DOHH2 (cell line): ENCODE results near the gene TMLHE.
"Not testable (repeated sequence)": the region's sequence is repeated elsewhere in the genome, so short reads cannot be mapped to it uniquely, and the experiment has no call there.

Experiments
- H3F3A ChIP-seq: fragments of 200-600 bp; sonication (generic), shearing (Covaris generic); 2 replicates; pipeline ENCODE4 v1.6.0; 2016; ENCODE audit warnings: antibody characterized with exemption, mild to moderate bottlenecking; ENCODE audit not compliant: control insufficient read depth, insufficient read depth
- H3K27ac ChIP-seq: fragments of 200-600 bp; sonication (generic); 2 replicates; pipeline ENCODE4 v1.5.1; 2014; ENCODE audit warnings: low read depth, mild to moderate bottlenecking, low read length, moderate library complexity
- H3K27me3 ChIP-seq: fragments of 200-600 bp; sonication (generic); 2 replicates; pipeline ENCODE4 v1.6.1; 2014; ENCODE audit warnings: mild to moderate bottlenecking, low read length, mixed read lengths; ENCODE audit not compliant: control insufficient read depth
- H3K36me3 ChIP-seq: fragments of 200-600 bp; sonication (generic); 2 replicates; pipeline ENCODE4 v1.6.1; 2014; ENCODE audit warnings: mild to moderate bottlenecking, low read length, moderate library complexity, mixed read lengths; ENCODE audit not compliant: control insufficient read depth
- H3K4me1 ChIP-seq: fragments of 200-600 bp; sonication (generic); 2 replicates; pipeline ENCODE4 v1.6.1; 2014; ENCODE audit warnings: mild to moderate bottlenecking, low read length, mixed read lengths; ENCODE audit not compliant: control insufficient read depth
- H3K4me2 ChIP-seq: fragments of 200-600 bp; sonication (generic); 2 replicates; pipeline ENCODE4 v1.6.0; 2014; ENCODE audit warnings: mild to moderate bottlenecking, low read length, moderate library complexity
- H3K4me3 ChIP-seq: fragments of 200-600 bp; sonication (generic); 2 replicates; pipeline ENCODE4 v1.5.1; 2014; ENCODE audit warnings: mild to moderate bottlenecking, low read length, mixed read lengths
- H3K79me2 ChIP-seq: fragments of 200-600 bp; sonication (generic); 2 replicates; pipeline ENCODE4 v1.6.1; 2014; ENCODE audit warnings: mild to moderate bottlenecking, low read length, mixed read lengths; ENCODE audit not compliant: control insufficient read depth
- H3K9me2 ChIP-seq: fragments of 200-600 bp; sonication (generic); replicated peaks from 2 replicates; pipeline ENCODE4 v1.6.1; 2014; ENCODE audit warnings: mild to moderate bottlenecking, low read length, mixed read lengths; ENCODE audit not compliant: control insufficient read depth
- H3K9me3 ChIP-seq: fragments of 200-600 bp; sonication (generic); 2 replicates; pipeline ENCODE4 v1.6.1; 2014; ENCODE audit warnings: antibody characterized with exemption, low read length, mixed read lengths; ENCODE audit not compliant: control insufficient read depth, insufficient read depth
- H4K20me1 ChIP-seq: fragments of 200-600 bp; sonication (generic); 2 replicates; pipeline ENCODE4 v1.6.0; 2014; ENCODE audit warnings: low read depth, mild to moderate bottlenecking, antibody characterized with exemption, low read length, moderate library complexity; ENCODE audit not compliant: control insufficient read depth, insufficient read depth
- CTCF ChIP-seq: fragments of 200-600 bp; sonication (generic); IDR thresholded peaks from one replicate; pipeline ENCODE4 v1.5.1; 2014; ENCODE audit warnings: antibody characterized with exemption, mild to moderate bottlenecking, low read depth, low read length; ENCODE audit not compliant: poor library complexity, severe bottlenecking
- EZH2phosphoT487 ChIP-seq: fragments of 200-600 bp; sonication (generic); IDR thresholded peaks from 2 replicates; pipeline ENCODE4 v1.6.1; 2017; ENCODE audit warnings: borderline replicate concordance, mild to moderate bottlenecking, antibody characterized with exemption, low read length, moderate library complexity, mixed read lengths

TMLHE gene

GRCh38 chrX:155632431-155633100 lies 19.8 kb upstream of the TMLHE start:
- H3K27me3 ChIP-seq = no peaks in the 10 kb centered on the region
- no peaks in the 10 kb centered on the region for H3K79me2 ChIP-seq
- no peaks in the 10 kb centered on the region for H4K20me1 ChIP-seq
- H3F3A ChIP-seq = no peaks in the 10 kb centered on the region
- no peaks in the 10 kb centered on the region for H3K9me2 ChIP-seq
- no peak overlapping the region for H3K4me2 ChIP-seq
- no peak for TF ChIP-seq CTCF
- no peak for TF ChIP-seq EZH2phosphoT487
- H3K9me3 ChIP-seq = no peaks in the 10 kb centered on the region
- no peaks in the 10 kb centered on the region for H3K36me3 ChIP-seq
- no peaks in the 10 kb centered on the region for H3K4me1 ChIP-seq
- H3K27ac ChIP-seq = no peak overlapping the region
- H3K4me3 ChIP-seq = no peak overlapping the region

GRCh38 chrX:155620110-155620509 lies 7.4 kb upstream of the TMLHE start:
- not testable (repeated sequence) for H3K4me1 ChIP-seq, H3K27ac ChIP-seq, H3K79me2 ChIP-seq, H3K4me3 ChIP-seq, H3K9me2 ChIP-seq, H3K36me3 ChIP-seq, H3K27me3 ChIP-seq, H4K20me1 ChIP-seq, H3F3A ChIP-seq, H3K4me2 ChIP-seq, H3K9me3 ChIP-seq

GRCh38 chrX:155615938-155616337 lies 3.2 kb upstream of the TMLHE start:
- Histone ChIP-seq H3K27ac (no peak overlapping the region), H3K27me3 (no peaks in the 10 kb centered on the region), H3K4me2 (no peak overlapping the region), H3K9me2 (no peaks in the 10 kb centered on the region), H3F3A (no peaks in the 10 kb centered on the region), H4K20me1 (no peaks in the 10 kb centered on the region), H3K9me3 (no peaks in the 10 kb centered on the region), H3K36me3 (no peaks in the 10 kb centered on the region), H3K4me1 (peaks cover 14% of the 10 kb centered on the region; the same call in 1 of the 2 replicates), H3K79me2 (peaks cover 17% of the 10 kb centered on the region), H3K4me3 (no peak overlapping the region)
- TF ChIP-seq EZH2phosphoT487 (no peak), CTCF (no peak)

- Histone ChIP-seq H3K9me2 (no peaks in the 10 kb centered on the region), H4K20me1 (no peaks in the 10 kb centered on the region), H3K4me2 (no peak overlapping the region), H3K27me3 (no peaks in the 10 kb centered on the region), H3F3A (no peaks in the 10 kb centered on the region), H3K36me3 (no peaks in the 10 kb centered on the region), H3K79me2 (peaks cover 21% of the 10 kb centered on the region), H3K4me3 (no peak overlapping the region), H3K9me3 (no peaks in the 10 kb centered on the region), H3K4me1 (peaks cover 14% of the 10 kb centered on the region; the same call in 1 of the 2 replicates), H3K27ac (no peak overlapping the region)
- TF ChIP-seq EZH2phosphoT487 (no peak), CTCF (no peak)
Measured at GRCh38 chrX:155613927-155614559, 1.3 kb upstream of the TMLHE start.
